HL-60 (cell line): ENCODE measurements around the gene CLCNKA.

Experiments
- DNase-seq, 2 experiments: peaks; one replicate each; pipeline ENCODE4 v3.0.0-alpha.2; 2010 to 2020; ENCODE audit warnings: low read depth in 1 of 2, low spot score in 1 of 2
- H3K27ac ChIP-seq: fragments of 250-450 bp; sonication (Bioruptor Pico); replicated peaks from 2 replicates; pipeline ENCODE4 v1.5.1; 2020; ENCODE audit warnings: mild to moderate bottlenecking, moderate library complexity
- H3K27me3 ChIP-seq: fragments of 250-450 bp; sonication (Bioruptor Pico); 2 replicates; pipeline ENCODE4 v1.5.1; 2021; ENCODE audit warnings: mild to moderate bottlenecking, moderate library complexity; ENCODE audit not compliant: insufficient read depth, poor library complexity, severe bottlenecking
- H3K4me3 ChIP-seq: replicated peaks from 2 replicates; pipeline ENCODE4 v1.5.1; 2011; ENCODE audit warnings: mild to moderate bottlenecking, control low read depth, low read length; ENCODE audit not compliant: insufficient read depth
- CTCF ChIP-seq: IDR thresholded peaks from one replicate; pipeline ENCODE4 v1.5.1; 2011; ENCODE audit warnings: low read length, control low read depth, inconsistent platforms; ENCODE audit not compliant: insufficient read depth
- GABPA ChIP-seq: IDR thresholded peaks from 2 replicates; pipeline ENCODE4 v1.6.1; 2012; ENCODE audit warnings: low read depth
- POLR2AphosphoS5 ChIP-seq: IDR thresholded peaks from 2 replicates; pipeline ENCODE4 v1.6.1; 2012; ENCODE audit warnings: low read depth
- REST ChIP-seq: IDR thresholded peaks from 2 replicates; pipeline ENCODE4 v1.6.1; 2012; ENCODE audit warnings: low read depth; ENCODE audit not compliant: insufficient replicate concordance
- SPI1 ChIP-seq: IDR thresholded peaks from 2 replicates; pipeline ENCODE4 v1.6.1; 2012; ENCODE audit warnings: low read depth, mild to moderate bottlenecking, borderline replicate concordance

The CLCNKA gene

DNA sequence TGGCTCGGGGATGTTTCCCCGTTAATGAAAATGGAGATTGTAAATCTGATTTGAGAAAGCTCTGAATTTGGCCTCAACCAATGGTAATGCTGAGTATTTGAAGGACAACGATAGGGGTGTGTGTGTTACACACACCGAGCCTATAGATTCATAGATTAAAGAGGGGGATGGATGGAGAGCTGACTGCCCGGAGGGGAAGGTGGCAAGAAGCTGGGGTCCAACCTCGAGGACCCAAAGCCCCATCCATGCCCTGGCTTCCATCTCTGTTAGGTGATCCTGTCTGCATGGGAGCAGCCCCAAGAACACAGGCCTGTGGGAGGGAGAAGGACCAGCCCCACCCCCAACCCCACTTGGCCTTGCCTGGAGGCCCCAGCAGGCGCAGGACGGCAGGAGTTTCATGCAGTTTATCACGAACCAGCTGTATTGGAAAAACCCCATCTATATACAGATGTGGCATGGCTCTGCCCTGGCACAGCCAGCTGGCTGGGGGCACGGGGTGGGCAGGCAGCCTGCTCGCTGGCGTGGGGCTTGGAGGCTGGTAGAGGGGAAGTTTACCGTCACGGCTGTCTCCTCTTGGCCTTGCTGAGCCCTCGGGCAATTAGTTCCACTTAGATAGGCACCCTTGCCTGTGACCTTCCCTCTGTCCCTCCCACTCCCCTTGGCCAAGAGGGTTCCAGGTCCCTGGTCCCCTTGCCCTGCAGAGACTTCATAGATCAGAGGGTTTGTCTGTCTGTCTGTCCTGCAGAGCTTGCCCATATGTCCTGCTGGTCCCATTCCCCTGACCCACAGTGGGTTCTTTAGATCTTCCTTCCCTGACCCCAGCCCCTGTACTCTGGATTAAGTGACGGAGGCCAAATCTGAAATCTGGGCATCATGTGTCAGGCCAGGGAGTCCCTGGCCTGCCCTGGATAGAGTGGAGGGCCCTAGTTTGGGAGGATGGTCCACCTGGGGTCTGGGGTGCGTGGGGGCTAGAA, 7.0 kb upstream of the CLCNKA start:
- Histone ChIP-seq H3K27ac (no peak overlapping the region), H3K27me3 (no peaks in the 10 kb centered on the region), H3K4me3 (no peak overlapping the region)
- DNase-seq = no peak
- TF ChIP-seq GABPA (no peak), SPI1 (no peak)

- Histone ChIP-seq H3K4me3 (no peak overlapping the region), H3K27me3 (no peaks in the 10 kb centered on the region), H3K27ac (no peak overlapping the region)
- TF ChIP-seq CTCF (no peak), REST (no peak), SPI1 (no peak), POLR2AphosphoS5 (no peak), GABPA (no peak)
- DNase-seq = no peak
Observed at GRCh38 chr1:16015491-16015890, 6.3 kb upstream of the CLCNKA start.

GRCh38 chr1:16015960-16016901, 5.6 kb upstream of the CLCNKA start:
- no peak overlapping the region for H3K27ac ChIP-seq
- H3K4me3 ChIP-seq = no peak overlapping the region
- TF ChIP-seq GABPA (no peak), SPI1 (no peak), CTCF (no peak), REST (no peak), POLR2AphosphoS5 (no peak)
- DNase-seq = no peak
- no peaks in the 10 kb centered on the region for H3K27me3 ChIP-seq

DNA sequence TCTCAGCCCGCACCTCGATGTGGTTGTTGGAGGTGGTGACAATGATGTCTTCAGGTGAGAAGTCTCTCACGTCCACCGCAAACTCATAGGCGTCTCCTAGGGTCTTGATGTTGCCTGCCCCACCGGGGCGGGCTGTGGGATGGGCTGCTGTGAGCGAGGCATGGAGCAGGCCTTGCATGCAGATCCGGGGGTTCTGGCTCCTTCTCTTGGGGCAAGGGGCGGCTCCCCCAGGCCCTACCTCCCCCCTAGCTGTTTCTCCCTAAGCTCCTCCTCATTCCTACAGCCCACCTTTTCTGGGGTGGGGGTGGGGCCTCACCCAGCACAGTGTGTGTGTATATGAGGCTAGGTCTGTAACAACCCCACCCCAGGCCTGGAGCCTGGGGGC, 4.8 kb upstream of the CLCNKA start:
- H3K4me3 ChIP-seq = no peak overlapping the region
- no peak for DNase-seq
- H3K27me3 ChIP-seq = no peaks in the 10 kb centered on the region
- H3K27ac ChIP-seq = no peak overlapping the region
- TF ChIP-seq REST = no peak
- no peak for TF ChIP-seq SPI1
